ENCODE data around the gene CCDC172. TPM values are rescaled to one million over a fixed set of nuclear protein-coding genes. Genes with fewer than 3 reads are reported as not detected.

Gene CCDC172
- total RNA-seq (2016; rRNA removed; fragmentation: Illumina TruSeq; extraction: Trizol) (not detected in 2 replicates), polyA plus RNA-seq (2011; rRNA removed) (not detected in 2 replicates), polyA minus RNA-seq (2011; rRNA and poly(A)+ RNA removed; ENCODE audit: low replicate concordance) (not detected in 2 replicates), Bru-seq, nascent RNA (not detected), BruChase-seq, experiment 1, labeled RNA remaining after a 6-hour chase (not detected), BruChase-seq, experiment 2, labeled RNA remaining after a 2-hour chase (not detected)
- total RNA-seq (2016; cell fraction: cytosol; rRNA removed; fragmentation: Illumina TruSeq; extraction: Trizol; ENCODE audit: low read depth): not detected in 2 replicates
- total RNA-seq (2016; cell fraction: insoluble cytoplasmic fraction; rRNA removed; fragmentation: Illumina TruSeq; extraction: Trizol): not detected in 2 replicates
- total RNA-seq (2016; cell fraction: membrane; rRNA removed; fragmentation: Illumina TruSeq; extraction: Trizol): not detected in 2 replicates
- total RNA-seq (2016; cell fraction: nucleus; rRNA removed; fragmentation: Illumina TruSeq; extraction: Trizol): not detected in 2 replicates
- polyA plus RNA-seq (2011; cell fraction: cytosol; rRNA removed): not detected in 2 replicates
- not detected in 2 replicates for polyA plus RNA-seq (2011; cell fraction: nucleus; rRNA removed)
- not detected in 2 replicates for polyA plus RNA-seq (2012)
- not detected in 2 replicates for polyA plus RNA-seq (2016; cell fraction: cytosol; fragmentation: Illumina TruSeq; extraction: Trizol; ENCODE audit: low read depth)
- polyA plus RNA-seq (2016; cell fraction: insoluble cytoplasmic fraction; fragmentation: Illumina TruSeq; extraction: Trizol; ENCODE audit: low read depth): not detected in 2 replicates
- polyA plus RNA-seq (2016; cell fraction: membrane; fragmentation: Illumina TruSeq; extraction: Trizol; ENCODE audit: low read depth): not detected in 2 replicates
- polyA plus RNA-seq (2016; cell fraction: nucleus; fragmentation: Illumina TruSeq; extraction: Trizol; ENCODE audit: insufficient read depth, low read depth): not detected in 2 replicates
- not detected in 2 replicates for polyA minus RNA-seq (2011; cell fraction: cytosol; rRNA and poly(A)+ RNA removed)
- polyA minus RNA-seq (2011; cell fraction: nucleus; rRNA and poly(A)+ RNA removed): not detected in 2 replicates
- long read RNA-seq, experiment 1: 0 reads
- long read RNA-seq, experiment 2: 0 reads

GRCh38 chr10:116324227-116324950 is at the start of gene CCDC172:
Gene CCDC172 (plus strand): TSS chr10:116324448. CDS start chr10:116325012, 564 bp downstream.
- no peak for ATAC-seq
- no peak within 1 kb of the TSS for H2AFZ ChIP-seq (ENCODE audit: low read length)

More at GRCh38 chr10:116324227-116324950, at the start of gene CCDC172:
- intact Hi-C loops (cut with micrococcal nuclease; ENCODE audit: unreplicated experiment): no loop called here
- TF ChIP-seq ZBTB39 (CRISPR knock-in tag; IDR thresholded peaks at IDR 0.05) (no peak), ZFP90 (CRISPR knock-in tag; IDR thresholded peaks at IDR 0.05; ENCODE audit: borderline replicate concordance) (no peak), FLYWCH1 (CRISPR knock-in tag; IDR thresholded peaks at IDR 0.05) (no peak), MXD3 (CRISPR knock-in tag; IDR thresholded peaks at IDR 0.05) (no peak)
- no peak within 1 kb of the TSS for H3K9ac ChIP-seq (ENCODE audit: insufficient read depth, low read depth, low read length)
- H3K4me3 ChIP-seq (replicated peaks in 1 of 3; ENCODE audit: insufficient read depth in 1 of 3, low read depth in 2 of 3, low read length in 3 of 3): no peak within 1 kb of the TSS
- H3K36me3 ChIP-seq (replicated peaks in 1 of 2; ENCODE audit: control insufficient read depth in 1 of 2, insufficient read depth in 2 of 2, low read length in 2 of 2): no peaks in the 10 kb centered on the region
- POLR2A ChIA-PET: no interaction called here
- no peak for FAIRE-seq
- H3K27me3 ChIP-seq (ENCODE audit: control insufficient read depth in 1 of 2, insufficient read depth in 2 of 2, low read length in 2 of 2): no peaks in the 10 kb centered on the region; a peak in 2 of 5 replicates
- no peak within 1 kb of the TSS for H3K4me2 ChIP-seq (ENCODE audit: low read depth, low read length)
- in situ Hi-C loops (cut with HindIII; ENCODE audit: extremely low pct_ligation_motif_present, low pct_unique_long_range_greater_than_20kb): no loop called here
- BruUV-seq (replicated peaks): no TSS peak
- no peaks in the 10 kb centered on the region for H3K79me2 ChIP-seq (ENCODE audit: insufficient read depth, low read length)
- 38% methylated on average over 21 of the region's 22 CpGs for WGBS (ENCODE audit: low lambda C conversion rate)
- H4K20me1 ChIP-seq (ENCODE audit: insufficient read depth, low read length): no peaks in the 10 kb centered on the region
- H3K27ac ChIP-seq (ENCODE audit: extremely low read length, insufficient read depth, low read length): no peak within 1 kb of the TSS
- no peaks in the 10 kb centered on the region for H3K9me3 ChIP-seq (ENCODE audit: low read length)
- CTCF ChIA-PET (ENCODE audit: low intra/inter-chr PET ratio, low total read pairs): no interaction called here
- no peak for DNase-seq (ENCODE audit: low spot score)
- H3K4me1 ChIP-seq (ENCODE audit: insufficient read depth, low read length): no peaks in the 10 kb centered on the region
